Heart left ventricle (tissue), 13 donors: ENCODE data around the gene POU3F1.

ENCODE experiments used
- CTCF ChIP-seq, 12 donors: fragments of 200-600 bp; sonication (generic) in 4 of 12; IDR thresholded peaks; one replicate each; pipeline versions ENCODE4 v1.5.0 to v1.8.0; 2018 to 2022; ENCODE audit warnings: antibody characterized with exemption in 12 of 12, mild to moderate bottlenecking in 5 of 12
- POLR2A ChIP-seq, 2 donors: fragments of 450-650 bp; IDR thresholded peaks; one replicate each; pipeline ENCODE4 v1.6.1; 2017; ENCODE audit warnings: antibody characterized with exemption in 2 of 2, mild to moderate bottlenecking in 2 of 2, moderate library complexity in 2 of 2
- donor health status: ischemic (EF 13 %, LVEDD 7.1; RV severe dilation, severe dysfunction).
- donor health status: DM: no; HTN: yes; CAD: no.
- donor health status: DM: no; HTN: no; CAD: no.
- donor health status: ischemic (EF 25% LVEDD 6.9; RV normal size, moderate dysfunction).
- donor health status: ischemic (EF 25% LVEDD 5.7; RV mildly dilated, moderate dysfunction).
- donor health status: ischemic (EF 35%, LVEDD 5.7; RV mildly dilated, moderate dysfunction).
- donor health status: nonischemic (EF 11% LVEDD 7.7; RV severe dilation, severe dysfunction).
- donor health status: DM: yes; HTN: yes; CAD: no.
- donor health status: PGD.
- donor health status: ischemic (EF 29% LVEDD 5.4; RV normal size, mild dysfunction).
- donor health status: nonischemic (EF 23%, LVEDD 6.1; RV moderate dilation, normal function).

GRCh38 chr1:38059635-38060250, 13.2 kb upstream of the POU3F1 start:
- TF ChIP-seq POLR2A (IDR thresholded peaks at IDR 0.05) (no peak), CTCF (IDR thresholded peaks at IDR 0.05) (no peak)
